Stimulated activated CD4-positive, alpha-beta T cell treated with anti-CD3 and anti-CD28 coated beads, Interleukin-1b, Interleukin-23, amount 100 ng/mL, for 48 hours (primary cell): ENCODE measurements around the gene XRCC4.

ENCODE experiments used
- DNase-seq: peaks from one replicate; pipeline ENCODE4 v3.0.0-alpha.2; 2020

The XRCC4 gene

GRCh38 chr5:83360573-83360972 lies 283.2 kb downstream of the XRCC4 start:
- DNase-seq: no peak

- no peak for DNase-seq
These were observed 285.2 kb downstream of the XRCC4 start for GRCh38 chr5:83362526-83362925.

GRCh38 chr5:83363111-83363885 lies 286.0 kb downstream of the XRCC4 start:
- DNase-seq: no peak

GRCh38 chr5:83363886-83364275 lies 286.5 kb downstream of the XRCC4 start:
- no peak for DNase-seq

GRCh38 chr5:83364312-83365299 lies 287.3 kb downstream of the XRCC4 start:
- no peak for DNase-seq

GRCh38 chr5:83368319-83368718 lies 291.0 kb downstream of the XRCC4 start:
- no peak for DNase-seq

GRCh38 chr5:83368835-83369234 lies 291.5 kb downstream of the XRCC4 start:
- DNase-seq: no peak

- DNase-seq: no peak
These were observed 293.6 kb downstream of the XRCC4 start for GRCh38 chr5:83370957-83371356.

- DNase-seq: no peak
These were observed 294.4 kb downstream of the XRCC4 start for GRCh38 chr5:83371726-83372125.

- no peak for DNase-seq
These were observed 297.2 kb downstream of the XRCC4 start for GRCh38 chr5:83374547-83374946.

GRCh38 chr5:83375049-83375745 lies 297.9 kb downstream of the XRCC4 start:
- DNase-seq: no peak

- no peak for DNase-seq
These were observed 299.1 kb downstream of the XRCC4 start for GRCh38 chr5:83376461-83376860.

GRCh38 chr5:83377131-83377865 lies 300.0 kb downstream of the XRCC4 start:
- DNase-seq: no peak

- DNase-seq: no peak
These were observed 301.4 kb downstream of the XRCC4 start for GRCh38 chr5:83378624-83379289.

- no peak for DNase-seq
These were observed 308.5 kb downstream of the XRCC4 start for GRCh38 chr5:83385812-83386211.

- no peak for DNase-seq
These were observed 309.7 kb downstream of the XRCC4 start for GRCh38 chr5:83387041-83387440.

- DNase-seq: no peak
These were observed 311.3 kb downstream of the XRCC4 start for GRCh38 chr5:83388608-83389007.

GRCh38 chr5:83392766-83393503 lies 315.6 kb downstream of the XRCC4 start:
- DNase-seq: no peak

GRCh38 chr5:83393504-83393866 lies 316.1 kb downstream of the XRCC4 start:
- DNase-seq: no peak

- no peak for DNase-seq
These were observed 316.8 kb downstream of the XRCC4 start for GRCh38 chr5:83394190-83394589.

GRCh38 chr5:83396662-83397061 lies 319.3 kb downstream of the XRCC4 start:
- DNase-seq: no peak
